ENCODE results near the gene LHFPL5. TPM values are rescaled to one million over a fixed set of nuclear protein-coding genes. Genes with fewer than 3 reads are reported as not detected.

Gene LHFPL5
- total RNA-seq, 1 donor from 2014 or later, result not detected

- no peak for DNase-seq (ENCODE audit: low read depth)
- Histone ChIP-seq H3K36me3 (ENCODE audit: control insufficient read depth, insufficient read depth, low read length) (peaks cover 3% of the 10 kb centered on the region), H3K4me3 (ENCODE audit: low read depth, low read length) (no peak overlapping the region), H3K27me3 (ENCODE audit: control insufficient read depth, insufficient read depth, low read length) (no peaks in the 10 kb centered on the region)
- no peak for FAIRE-seq
- TF ChIP-seq CTCF (IDR thresholded peaks at IDR 0.05; ENCODE audit: insufficient read depth, low read length, severe bottlenecking), result no peak
Observed at GRCh38 chr6:35859367-35859766, 54.2 kb downstream of the LHFPL5 start.

Other genes starting within 250 kb of the LHFPL5 start
- 29.5 and 50.4 TPM in 2 replicates for gene FKBP5, start 116.4 kb upstream of the LHFPL5 start, total RNA-seq
- 0.13 and 0.53 TPM in 2 replicates for gene ARMC12, start 68.3 kb upstream of the LHFPL5 start, total RNA-seq
- not detected in 2 replicates for gene CLPSL2, start 28.8 kb upstream of the LHFPL5 start, total RNA-seq
- not detected in 2 replicates for gene CLPSL1, start 24.3 kb upstream of the LHFPL5 start, total RNA-seq
- not detected in 2 replicates for gene CLPS, start 8.0 kb upstream of the LHFPL5 start, total RNA-seq
- gene SRPK1, start 115.7 kb downstream of the LHFPL5 start, total RNA-seq, result 56.3 and 90.6 TPM in 2 replicates
- gene SLC26A8, start 219.3 kb downstream of the LHFPL5 start, total RNA-seq, result not detected in 2 replicates
- 38.4 and 44.7 TPM in 2 replicates for gene MAPK14, start 222.5 kb downstream of the LHFPL5 start, total RNA-seq